GM12878 (cell line): ENCODE measurements around the gene LRRC59.

Source experiments
- CBFB ChIP-seq: IDR thresholded peaks from 2 replicates; pipeline ENCODE4 v1.6.1; 2016; ENCODE audit warnings: antibody characterized with exemption, low read depth
- CHD2 ChIP-seq: IDR thresholded peaks from 2 replicates; pipeline ENCODE4 v1.6.1; 2011; ENCODE audit warnings: low read depth, low read length, improper control_type of control experiment, borderline replicate concordance
- EZH2 ChIP-seq: IDR thresholded peaks from 2 replicates; pipeline ENCODE4 v1.6.1; 2012; ENCODE audit warnings: low read depth, mild to moderate bottlenecking, control low read depth, inconsistent platforms, low read length, borderline replicate concordance; ENCODE audit not compliant: control insufficient read depth
- HDGF ChIP-seq: fragments of 450-650 bp; IDR thresholded peaks from 2 replicates; pipeline ENCODE4 v1.6.1; 2016; ENCODE audit warnings: antibody characterized with exemption
- LARP7 ChIP-seq: fragments of 450-650 bp; IDR thresholded peaks from 2 replicates; pipeline ENCODE4 v1.6.1; 2017; ENCODE audit warnings: mild to moderate bottlenecking
- RAD51 ChIP-seq: fragments of 450-650 bp; IDR thresholded peaks from 2 replicates; pipeline ENCODE4 v1.6.1; 2016; ENCODE audit warnings: moderate library complexity, mild to moderate bottlenecking, inconsistent platforms
- SIN3A ChIP-seq: IDR thresholded peaks from 2 replicates; pipeline ENCODE4 v1.6.1; 2012; ENCODE audit warnings: low read depth, low read length, improper control_type of control experiment
- SREBF1 ChIP-seq: IDR thresholded peaks from 2 replicates; pipeline ENCODE4 v1.6.1; 2012; ENCODE audit warnings: mild to moderate bottlenecking, low read length
- TBL1XR1 ChIP-seq: IDR thresholded peaks from 2 replicates; pipeline ENCODE4 v1.6.1; 2012; ENCODE audit warnings: low read depth, low read length, improper control_type of control experiment
- TF ChIP-seq, protein P1 (sequence below), 3 experiments: IDR thresholded peaks in 2 of 3; conservative IDR thresholded peaks in 1 of 3; 2 replicates each; pipeline ENCODE4 v1.5.1; 2011; ENCODE audit warnings: low read depth in 3 of 3, low read length in 3 of 3, mild to moderate bottlenecking in 3 of 3, control low read depth in 2 of 3, moderate library complexity in 2 of 3, inconsistent platforms in 1 of 3, mixed read lengths in 1 of 3; ENCODE audit not compliant: control insufficient read depth in 2 of 3, insufficient read depth in 1 of 3; ENCODE audit errors: extremely low read depth in 1 of 3
- TF ChIP-seq, protein P2 (sequence below): IDR thresholded peaks from 2 replicates; pipeline ENCODE4 v1.6.1; 2012; ENCODE audit warnings: low read length, inconsistent platforms

DNA sequence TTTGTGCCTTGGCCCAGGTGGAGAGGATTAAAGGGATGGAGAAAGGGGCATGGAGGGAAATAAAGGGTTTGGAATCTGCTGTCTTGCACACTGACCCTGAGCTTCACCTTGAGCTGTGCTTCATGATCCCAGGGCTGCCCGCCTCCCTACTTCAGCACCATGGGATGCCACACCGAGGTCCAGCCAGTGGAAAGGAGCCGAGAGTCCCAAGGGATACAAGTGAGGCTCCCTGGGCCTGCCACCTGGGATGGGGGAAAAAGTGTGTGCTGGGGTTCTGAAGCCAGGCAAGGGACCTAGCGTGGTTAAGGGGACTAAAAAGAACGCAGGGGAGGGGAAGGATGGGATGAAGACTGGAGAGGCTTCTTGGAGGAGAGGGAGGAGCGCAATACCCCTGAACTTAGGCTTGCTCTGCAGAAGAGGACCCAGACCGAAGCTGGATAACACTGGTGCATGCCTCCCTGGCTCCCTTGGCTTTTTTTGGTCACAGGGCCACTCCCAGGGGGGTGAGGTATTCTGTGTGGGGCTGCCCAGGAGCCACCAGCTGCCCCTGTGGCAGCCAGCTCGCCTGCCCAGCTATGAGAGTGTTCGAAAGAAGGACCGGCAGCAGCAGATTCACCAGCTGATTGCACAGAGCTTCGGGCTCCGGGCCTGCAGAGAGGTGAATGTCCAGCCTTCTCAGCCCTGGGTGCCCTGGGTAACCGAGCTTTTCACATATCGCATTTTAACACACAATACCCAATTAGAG lies 31.5 kb downstream of the LRRC59 start:
- TF ChIP-seq CBFB (no peak), TBL1XR1 (no peak), RAD51 (no peak), SREBF1 (no peak), CHD2 (no peak), EZH2 (no peak), LARP7 (no peak), SIN3A (no peak), HDGF (no peak)
- TF ChIP-seq, protein P1, sequence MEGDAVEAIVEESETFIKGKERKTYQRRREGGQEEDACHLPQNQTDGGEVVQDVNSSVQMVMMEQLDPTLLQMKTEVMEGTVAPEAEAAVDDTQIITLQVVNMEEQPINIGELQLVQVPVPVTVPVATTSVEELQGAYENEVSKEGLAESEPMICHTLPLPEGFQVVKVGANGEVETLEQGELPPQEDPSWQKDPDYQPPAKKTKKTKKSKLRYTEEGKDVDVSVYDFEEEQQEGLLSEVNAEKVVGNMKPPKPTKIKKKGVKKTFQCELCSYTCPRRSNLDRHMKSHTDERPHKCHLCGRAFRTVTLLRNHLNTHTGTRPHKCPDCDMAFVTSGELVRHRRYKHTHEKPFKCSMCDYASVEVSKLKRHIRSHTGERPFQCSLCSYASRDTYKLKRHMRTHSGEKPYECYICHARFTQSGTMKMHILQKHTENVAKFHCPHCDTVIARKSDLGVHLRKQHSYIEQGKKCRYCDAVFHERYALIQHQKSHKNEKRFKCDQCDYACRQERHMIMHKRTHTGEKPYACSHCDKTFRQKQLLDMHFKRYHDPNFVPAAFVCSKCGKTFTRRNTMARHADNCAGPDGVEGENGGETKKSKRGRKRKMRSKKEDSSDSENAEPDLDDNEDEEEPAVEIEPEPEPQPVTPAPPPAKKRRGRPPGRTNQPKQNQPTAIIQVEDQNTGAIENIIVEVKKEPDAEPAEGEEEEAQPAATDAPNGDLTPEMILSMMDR (IDR thresholded peaks at IDR 0.05 in 2 of 3, conservative IDR thresholded peaks at IDR 0.05 in 1 of 3; ENCODE audit: control insufficient read depth in 2 of 3, extremely low read depth in 1 of 3, insufficient read depth in 1 of 3, low read depth in 3 of 3, low read length in 3 of 3): no peak
- TF ChIP-seq, protein P2, sequence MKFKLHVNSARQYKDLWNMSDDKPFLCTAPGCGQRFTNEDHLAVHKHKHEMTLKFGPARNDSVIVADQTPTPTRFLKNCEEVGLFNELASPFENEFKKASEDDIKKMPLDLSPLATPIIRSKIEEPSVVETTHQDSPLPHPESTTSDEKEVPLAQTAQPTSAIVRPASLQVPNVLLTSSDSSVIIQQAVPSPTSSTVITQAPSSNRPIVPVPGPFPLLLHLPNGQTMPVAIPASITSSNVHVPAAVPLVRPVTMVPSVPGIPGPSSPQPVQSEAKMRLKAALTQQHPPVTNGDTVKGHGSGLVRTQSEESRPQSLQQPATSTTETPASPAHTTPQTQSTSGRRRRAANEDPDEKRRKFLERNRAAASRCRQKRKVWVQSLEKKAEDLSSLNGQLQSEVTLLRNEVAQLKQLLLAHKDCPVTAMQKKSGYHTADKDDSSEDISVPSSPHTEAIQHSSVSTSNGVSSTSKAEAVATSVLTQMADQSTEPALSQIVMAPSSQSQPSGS: no peak
